Dedifferentiated amniotic fluid mesenchymal stem cell (primary cell): ENCODE results near the gene MPP4.
"Not testable (repeated sequence)": the region's sequence is repeated elsewhere in the genome, so short reads cannot be mapped to it uniquely, and the experiment has no call there.

Experiments
- DNase-seq: peaks from one replicate; pipeline ENCODE4 v3.0.0-alpha.2; 2016; ENCODE audit errors: extremely low spot score

The MPP4 gene

GRCh38 chr2:201674298-201674697 lies 24.1 kb downstream of the MPP4 start:
- no peak for DNase-seq

DNA sequence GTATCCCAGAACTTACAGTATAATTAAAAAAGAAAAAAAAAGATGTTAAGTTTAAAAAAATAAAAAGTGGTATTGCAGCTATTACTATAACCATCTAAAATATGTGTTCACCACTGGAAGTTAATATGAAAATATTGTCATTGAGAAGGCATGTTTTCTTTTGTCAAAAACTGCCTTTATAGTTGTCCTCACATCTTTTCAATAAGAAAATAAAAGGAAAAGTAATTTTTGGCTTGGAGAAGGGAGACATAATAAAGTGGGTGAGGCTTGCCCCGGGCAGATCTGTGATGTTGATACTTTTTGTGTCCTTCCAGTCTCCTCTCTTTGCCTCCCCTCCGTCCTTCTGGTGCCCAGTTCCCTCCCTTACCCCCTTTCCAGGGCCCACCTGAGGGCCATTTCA lies 24.9 kb downstream of the MPP4 start:
- DNase-seq: no peak

DNA sequence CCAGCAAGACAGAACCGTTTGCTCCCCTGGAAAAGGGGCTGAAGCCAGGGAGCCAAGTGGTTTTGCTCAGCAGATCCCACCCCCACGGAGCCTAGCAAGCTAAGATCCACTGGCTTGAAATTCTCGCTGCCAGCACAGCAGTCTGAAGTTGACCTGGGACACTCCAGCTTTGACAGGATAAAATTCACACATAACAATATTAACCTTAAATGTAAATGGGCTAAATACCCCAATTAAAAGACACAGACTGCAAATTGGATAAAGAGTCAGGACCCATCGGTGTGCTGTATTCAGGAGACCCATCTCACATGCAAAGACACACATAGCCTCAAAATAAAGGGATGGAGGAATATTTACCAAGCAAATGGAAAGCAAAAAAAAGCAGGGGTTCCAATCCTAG lies 27.2 kb downstream of the MPP4 start:
- not testable (repeated sequence) for DNase-seq

DNA sequence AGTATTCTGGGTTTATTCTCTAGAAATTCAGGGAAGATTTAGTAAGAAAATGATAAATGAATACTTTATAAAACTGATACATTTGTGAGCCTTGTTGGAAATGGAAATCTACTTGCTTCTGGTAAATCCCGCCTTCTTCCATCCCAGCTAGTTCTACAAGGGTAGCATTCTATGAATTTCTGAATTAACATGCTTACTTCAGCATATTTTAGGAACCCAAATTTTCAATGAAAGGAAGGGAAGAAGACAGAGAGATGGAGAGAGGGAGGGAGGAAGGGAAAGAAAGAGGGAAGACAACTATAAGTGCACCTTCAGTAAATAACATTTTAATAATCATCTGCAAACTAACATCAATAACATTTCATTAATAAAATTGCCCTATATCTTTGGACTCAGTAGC lies 28.6 kb downstream of the MPP4 start:
- DNase-seq: no peak

GRCh38 chr2:201668402-201668910 lies 30.0 kb downstream of the MPP4 start:
- DNase-seq: no peak

DNA sequence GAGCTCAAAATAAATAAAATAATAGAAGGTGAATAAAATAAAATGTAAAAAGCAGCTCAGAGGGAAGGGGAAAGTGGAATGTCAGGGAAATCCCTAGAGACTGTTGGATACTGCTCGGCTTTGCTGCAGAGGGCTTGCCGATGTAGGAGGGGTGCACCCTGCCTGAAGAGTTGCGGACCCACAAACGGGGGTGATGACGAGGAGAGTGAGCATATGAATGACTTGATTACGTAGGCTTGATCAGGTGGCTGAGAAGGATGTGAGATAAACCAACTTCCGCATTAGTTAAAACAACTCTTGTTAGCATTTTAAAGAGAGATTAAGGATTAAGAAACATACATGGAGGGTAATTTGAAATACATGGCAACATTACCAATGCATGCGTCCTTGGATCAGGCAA lies 34.1 kb downstream of the MPP4 start:
- no peak for DNase-seq

DNA sequence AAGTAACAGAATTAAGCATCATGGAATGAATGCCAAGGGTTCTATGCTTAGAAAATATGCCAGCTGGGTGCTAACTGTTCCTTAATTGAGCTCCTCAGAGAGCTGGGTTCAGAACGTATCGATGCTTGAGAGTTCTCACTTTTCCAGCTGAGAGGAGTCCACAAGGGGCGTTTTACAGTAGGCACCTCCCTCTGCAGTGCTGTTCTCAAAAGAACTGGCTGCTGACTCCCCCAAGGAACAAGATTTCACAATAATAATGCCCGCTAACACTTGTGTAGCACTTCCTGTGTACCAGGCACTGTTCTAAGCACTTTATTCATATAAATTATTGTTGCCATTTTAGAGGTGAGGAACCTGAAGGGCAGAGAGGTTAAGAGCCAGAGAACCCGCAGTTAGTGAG lies 37.1 kb downstream of the MPP4 start:
- no peak for DNase-seq

DNA sequence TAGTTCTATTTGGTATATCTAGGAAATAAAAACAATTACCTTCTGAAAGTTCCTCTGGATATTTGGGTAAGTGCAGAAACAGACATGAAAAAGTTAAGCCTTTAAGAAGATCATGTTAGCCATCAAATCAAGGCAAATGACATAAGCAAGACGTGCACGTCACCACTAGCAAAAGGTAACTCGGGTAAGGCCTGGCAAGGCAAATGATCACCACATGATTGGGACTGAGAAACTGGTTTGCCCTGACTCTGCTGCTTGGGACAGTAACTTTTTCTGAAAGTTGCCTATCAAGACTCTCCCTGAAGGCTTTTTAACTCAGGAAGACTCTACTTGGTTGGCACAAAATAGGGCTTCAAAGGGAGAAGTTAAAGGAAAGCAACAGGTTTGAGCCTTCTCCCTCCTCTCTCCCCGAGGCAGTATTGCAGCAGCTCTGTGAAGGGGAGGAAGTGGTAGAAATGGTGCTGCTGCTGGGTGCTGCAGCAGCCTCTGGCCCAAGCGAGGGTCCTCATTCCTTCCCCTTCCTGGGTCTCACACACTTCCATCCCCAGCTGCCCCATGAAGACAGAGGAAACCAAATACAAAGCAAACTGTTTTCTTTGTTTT lies 38.0 kb downstream of the MPP4 start:
- no peak for DNase-seq

DNA sequence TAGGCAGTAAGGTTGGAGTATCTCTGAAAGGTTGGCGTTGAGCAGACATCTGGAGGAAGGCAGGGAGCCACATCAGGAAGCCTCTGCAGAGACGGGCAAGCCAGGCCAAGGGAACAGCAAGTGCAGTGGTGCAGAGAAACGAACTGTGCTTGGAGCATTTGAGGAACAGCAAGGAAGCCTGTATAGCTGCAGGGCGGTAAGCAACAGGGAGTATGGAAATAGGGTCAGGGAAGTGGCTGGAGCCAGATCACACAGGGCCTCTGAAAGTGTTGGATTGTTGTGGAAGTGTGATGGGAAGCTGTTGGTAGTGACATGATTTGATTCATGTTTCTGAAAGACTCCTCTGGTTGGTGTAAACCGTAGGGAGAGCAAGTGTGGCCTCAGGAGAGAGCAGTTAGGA lies 41.7 kb downstream of the MPP4 start:
- no peak for DNase-seq

- DNase-seq: no peak
Observed at GRCh38 chr2:201656102-201656501, 42.3 kb downstream of the MPP4 start.

GRCh38 chr2:201654616-201655384 lies 43.6 kb downstream of the MPP4 start:
- peak; percentile 69 for DNase-seq

DNA sequence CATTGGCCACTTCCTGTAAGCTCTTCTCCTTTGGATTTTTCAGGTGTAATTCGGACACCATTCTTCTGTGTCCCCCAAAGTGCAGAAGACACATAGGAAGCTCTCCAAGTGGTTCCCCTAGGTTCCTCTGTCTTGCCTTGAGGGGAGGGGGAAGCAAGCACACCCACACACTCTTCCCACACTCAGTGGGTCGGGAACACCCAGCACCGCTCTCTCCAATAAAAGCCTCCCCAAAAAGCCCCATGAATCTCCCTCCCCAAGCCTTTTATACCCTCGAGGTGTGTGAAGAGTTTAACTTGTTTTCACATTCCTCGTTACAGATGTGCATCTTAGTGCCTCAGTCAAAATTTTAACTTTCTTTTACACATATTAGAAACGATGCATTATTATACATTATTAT lies 45.2 kb downstream of the MPP4 start:
- DNase-seq: no peak

DNA sequence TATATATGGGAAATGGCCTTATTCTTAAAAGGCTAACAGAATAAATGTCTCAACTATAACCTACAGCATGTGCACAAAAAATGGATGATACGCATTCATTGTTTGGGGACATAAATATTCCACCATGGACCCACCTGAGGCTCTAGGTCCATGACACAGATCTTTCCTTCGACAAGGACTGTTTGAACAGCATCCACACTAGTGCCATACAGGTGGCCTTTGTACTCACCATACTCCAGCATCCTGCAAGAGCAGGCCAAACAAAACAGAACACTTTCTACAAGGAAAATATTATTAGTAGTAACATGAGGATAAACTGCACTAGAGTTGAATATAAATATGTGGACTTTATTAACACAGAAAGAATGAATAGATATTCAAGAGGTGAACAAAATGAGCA lies 49.0 kb downstream of the MPP4 start:
- DNase-seq: no peak

GRCh38 chr2:201647431-201647830 lies 51.0 kb downstream of the MPP4 start:
- no peak for DNase-seq

GRCh38 chr2:201644001-201644400 lies 54.4 kb downstream of the MPP4 start:
- peak; percentile 18 for DNase-seq

DNA sequence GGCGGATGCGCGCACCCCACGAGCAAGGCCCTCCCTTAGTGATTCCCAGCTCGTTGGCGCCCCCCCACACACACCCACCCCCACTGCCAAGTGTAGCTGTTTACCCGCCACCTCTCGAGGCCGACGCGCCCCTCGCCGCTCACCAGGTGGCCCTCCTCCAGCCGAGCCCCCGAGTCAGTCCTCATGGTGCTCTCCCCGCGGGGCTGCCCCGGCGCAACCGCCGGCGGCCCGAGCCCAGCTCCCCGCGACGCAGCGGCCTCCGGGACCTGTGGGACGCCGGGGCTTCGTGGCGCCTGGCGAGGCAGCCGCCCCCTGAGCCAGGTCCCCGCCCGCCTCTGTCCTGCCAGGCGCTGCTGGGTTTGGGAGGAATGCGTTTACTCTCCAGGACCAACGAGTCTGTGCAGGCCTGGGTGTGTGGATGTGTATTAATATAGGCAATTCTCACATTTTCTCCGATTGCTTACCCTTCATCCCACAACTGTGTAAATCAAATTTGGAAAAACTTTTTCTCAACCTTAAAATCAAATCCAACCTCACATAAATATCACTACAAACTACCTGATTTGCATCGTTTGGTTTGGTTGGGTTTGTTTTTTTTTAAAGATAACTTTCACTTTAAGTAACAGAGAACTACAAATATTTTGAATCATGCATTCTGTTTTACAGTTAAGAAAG lies 55.1 kb downstream of the MPP4 start, which contains the start of gene TMEM237:
Gene TMEM237, minus strand, starts transcription at position 288 of the 675 bp plus-strand sequence. Its CDS starts 103 bp downstream, at position 185.
- no peak for DNase-seq

- DNase-seq: peak; percentile 71
Observed at GRCh38 chr2:201642579-201643215, 55.7 kb downstream of the MPP4 start.

- peak; percentile 66 for DNase-seq
Observed at GRCh38 chr2:201642086-201642578, 56.3 kb downstream of the MPP4 start.

GRCh38 chr2:201639205-201639604 lies 59.2 kb downstream of the MPP4 start:
- DNase-seq: no peak

GRCh38 chr2:201638326-201638725 lies 60.1 kb downstream of the MPP4 start:
- no peak for DNase-seq

DNA sequence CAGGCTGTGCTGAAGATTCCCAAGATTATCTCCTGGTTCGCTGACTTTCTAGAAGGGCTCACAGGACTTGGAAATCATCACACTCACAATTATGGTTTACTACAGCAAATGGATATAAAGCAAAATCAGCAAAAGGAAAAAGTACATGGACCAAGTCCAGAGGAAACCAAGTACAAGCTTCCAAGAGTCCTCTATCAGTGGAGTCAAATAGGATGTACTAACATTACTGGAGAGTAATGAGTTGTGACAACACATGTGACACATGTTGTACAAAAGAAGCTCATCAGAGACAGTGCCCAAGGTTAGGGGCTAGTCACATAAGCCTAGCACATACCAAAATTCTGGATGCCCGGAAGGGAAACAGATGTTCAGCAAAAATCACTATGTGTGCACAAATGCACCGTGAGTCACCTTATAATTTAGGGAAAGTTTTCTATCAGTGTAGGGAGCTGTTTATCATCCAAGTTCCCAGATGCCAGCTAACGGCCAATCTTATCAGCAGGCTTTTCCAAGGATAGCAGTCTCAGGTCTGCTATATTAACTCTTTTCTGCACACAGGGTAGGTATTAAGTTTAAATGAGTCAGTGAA lies 64.7 kb downstream of the MPP4 start:
- no peak for DNase-seq

DNA sequence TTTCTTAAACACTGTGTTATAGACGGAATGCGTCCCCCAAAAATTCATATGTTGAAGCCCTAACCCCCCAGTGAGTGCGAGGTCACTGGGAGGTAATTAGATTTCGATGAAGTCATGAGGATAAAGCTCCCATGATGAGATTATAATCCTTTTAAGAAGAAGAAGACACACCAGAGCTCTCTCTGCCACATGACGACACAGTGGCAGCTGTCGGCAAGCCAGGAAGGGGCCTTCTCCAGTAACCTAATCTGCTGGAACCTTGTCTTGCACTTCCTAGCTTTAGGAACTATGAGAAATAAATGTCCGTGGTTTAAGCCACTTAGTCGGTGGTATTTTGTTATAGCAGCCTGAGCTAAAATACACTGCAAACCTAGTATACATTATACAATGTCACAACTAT lies 67.4 kb downstream of the MPP4 start:
- no peak for DNase-seq
